ENCODE results near the gene SH3D19.

The SH3D19 gene

GRCh38 chr4:151319490-151319889, 5.9 kb downstream of the SH3D19 start:
- H3K36me3 ChIP-seq (ENCODE audit: insufficient read depth, low read length) = no peaks in the 10 kb centered on the region
- no peaks in the 10 kb centered on the region for H3F3A ChIP-seq (ENCODE audit: low read depth)
- no peaks in the 10 kb centered on the region for H3K4me1 ChIP-seq (ENCODE audit: insufficient read depth, low read length, poor library complexity, severe bottlenecking)
- H3K9me2 ChIP-seq (replicated peaks; ENCODE audit: low read depth, low read length) = no peaks in the 10 kb centered on the region
- H3K4me3 ChIP-seq (ENCODE audit: low read length, poor library complexity, severe bottlenecking) = no peak overlapping the region
- TF ChIP-seq, protein P1, sequence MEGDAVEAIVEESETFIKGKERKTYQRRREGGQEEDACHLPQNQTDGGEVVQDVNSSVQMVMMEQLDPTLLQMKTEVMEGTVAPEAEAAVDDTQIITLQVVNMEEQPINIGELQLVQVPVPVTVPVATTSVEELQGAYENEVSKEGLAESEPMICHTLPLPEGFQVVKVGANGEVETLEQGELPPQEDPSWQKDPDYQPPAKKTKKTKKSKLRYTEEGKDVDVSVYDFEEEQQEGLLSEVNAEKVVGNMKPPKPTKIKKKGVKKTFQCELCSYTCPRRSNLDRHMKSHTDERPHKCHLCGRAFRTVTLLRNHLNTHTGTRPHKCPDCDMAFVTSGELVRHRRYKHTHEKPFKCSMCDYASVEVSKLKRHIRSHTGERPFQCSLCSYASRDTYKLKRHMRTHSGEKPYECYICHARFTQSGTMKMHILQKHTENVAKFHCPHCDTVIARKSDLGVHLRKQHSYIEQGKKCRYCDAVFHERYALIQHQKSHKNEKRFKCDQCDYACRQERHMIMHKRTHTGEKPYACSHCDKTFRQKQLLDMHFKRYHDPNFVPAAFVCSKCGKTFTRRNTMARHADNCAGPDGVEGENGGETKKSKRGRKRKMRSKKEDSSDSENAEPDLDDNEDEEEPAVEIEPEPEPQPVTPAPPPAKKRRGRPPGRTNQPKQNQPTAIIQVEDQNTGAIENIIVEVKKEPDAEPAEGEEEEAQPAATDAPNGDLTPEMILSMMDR (conservative IDR thresholded peaks at IDR 0.05; ENCODE audit: low read length) = no peak
- no peak for TF ChIP-seq EZH2phosphoT487 (IDR thresholded peaks at IDR 0.05; ENCODE audit: borderline replicate concordance)
- no peaks in the 10 kb centered on the region for H3K27me3 ChIP-seq (ENCODE audit: insufficient read depth, low read length, poor library complexity, severe bottlenecking)
- H3K79me2 ChIP-seq (ENCODE audit: insufficient read depth, low read length) = no peaks in the 10 kb centered on the region
- no peaks in the 10 kb centered on the region for H3K9me3 ChIP-seq (ENCODE audit: insufficient read depth, low read depth, low read length)
- no peak overlapping the region for H3K9ac ChIP-seq (ENCODE audit: low read depth, low read length, poor library complexity, severe bottlenecking)
- no peaks in the 10 kb centered on the region for H4K20me1 ChIP-seq (ENCODE audit: insufficient read depth, low read length, poor library complexity, severe bottlenecking)
- H2AFZ ChIP-seq (ENCODE audit: low read length) = no peak overlapping the region
- no peak overlapping the region for H3K4me2 ChIP-seq (ENCODE audit: low read depth, low read length, poor library complexity, severe bottlenecking)

DNA sequence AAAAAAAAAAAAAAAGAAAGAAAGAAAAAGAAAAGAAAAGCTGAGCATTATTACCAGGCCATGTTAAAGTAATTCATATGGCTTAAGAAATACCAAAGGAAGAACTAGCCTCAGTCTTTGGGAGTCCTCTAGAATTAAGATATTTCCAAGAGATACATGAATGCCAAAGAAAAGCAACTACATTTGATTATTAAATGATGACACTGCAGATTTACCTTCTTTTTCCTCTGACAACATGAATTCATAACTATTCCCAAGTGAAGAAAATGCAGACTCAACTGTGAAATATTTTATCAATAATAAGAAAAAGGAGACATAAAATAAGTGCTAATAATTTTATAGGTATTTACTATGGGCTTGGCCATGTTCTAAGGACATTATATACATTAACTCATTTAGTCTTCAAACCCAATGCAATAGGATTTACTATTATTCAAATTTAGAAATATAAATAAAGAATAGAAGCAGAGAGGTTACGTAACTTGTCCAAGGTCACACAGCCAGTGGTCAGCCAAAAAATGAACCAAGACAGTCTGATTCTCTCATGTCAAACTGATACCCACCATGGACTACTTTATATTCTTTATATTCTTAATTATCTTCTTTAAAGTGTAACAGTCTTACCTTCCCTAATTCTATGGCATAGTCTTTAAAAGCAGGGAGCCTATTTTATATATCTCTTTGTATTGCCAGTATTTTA, 6.9 kb downstream of the SH3D19 start:
- Histone ChIP-seq H4K20me1 (ENCODE audit: insufficient read depth, low read length, poor library complexity, severe bottlenecking) (no peaks in the 10 kb centered on the region), H3K4me1 (ENCODE audit: insufficient read depth, low read length, poor library complexity, severe bottlenecking) (peaks cover 4% of the 10 kb centered on the region), H3K79me2 (ENCODE audit: insufficient read depth, low read length) (no peaks in the 10 kb centered on the region), H3K4me3 (ENCODE audit: low read length, poor library complexity, severe bottlenecking) (no peak overlapping the region), H3K4me2 (ENCODE audit: low read depth, low read length, poor library complexity, severe bottlenecking) (no peak overlapping the region), H3K36me3 (ENCODE audit: insufficient read depth, low read length) (no peaks in the 10 kb centered on the region), H3K27me3 (ENCODE audit: insufficient read depth, low read length, poor library complexity, severe bottlenecking) (no peaks in the 10 kb centered on the region), H3K9me3 (ENCODE audit: insufficient read depth, low read depth, low read length) (no peaks in the 10 kb centered on the region), H3F3A (ENCODE audit: low read depth) (no peaks in the 10 kb centered on the region), H3K9ac (ENCODE audit: low read depth, low read length, poor library complexity, severe bottlenecking) (no peak overlapping the region), H3K9me2 (replicated peaks; ENCODE audit: low read depth, low read length) (no peaks in the 10 kb centered on the region), H2AFZ (ENCODE audit: low read length) (no peak overlapping the region)
- TF ChIP-seq EZH2phosphoT487 (IDR thresholded peaks at IDR 0.05; ENCODE audit: borderline replicate concordance) = no peak
- TF ChIP-seq, protein P1 (conservative IDR thresholded peaks at IDR 0.05; ENCODE audit: low read length) = no peak

DNA sequence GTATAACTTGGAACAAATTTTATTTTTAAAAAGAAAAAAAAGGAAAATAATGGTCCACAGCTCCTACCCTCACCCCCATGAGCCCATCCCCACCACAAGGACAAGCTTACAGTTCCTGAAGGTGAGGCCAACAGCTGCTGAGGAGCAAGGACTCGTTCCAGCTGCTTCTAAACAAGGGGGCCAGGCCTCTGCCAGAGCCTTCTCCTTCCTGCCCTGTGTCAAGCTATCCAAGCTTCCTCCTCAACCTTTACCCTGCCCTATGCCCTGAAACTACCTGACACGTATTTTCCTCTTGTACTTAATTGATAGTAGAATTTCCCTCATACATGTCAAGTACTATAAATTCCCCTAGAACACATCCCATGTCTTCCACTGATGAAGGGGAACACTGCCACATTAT, 8.8 kb downstream of the SH3D19 start:
- Histone ChIP-seq H3K4me2 (ENCODE audit: low read depth, low read length, poor library complexity, severe bottlenecking) (no peak overlapping the region), H3K9me3 (ENCODE audit: insufficient read depth, low read depth, low read length) (no peaks in the 10 kb centered on the region), H3K79me2 (ENCODE audit: insufficient read depth, low read length) (no peaks in the 10 kb centered on the region), H2AFZ (ENCODE audit: low read length) (no peak overlapping the region), H3K4me1 (ENCODE audit: insufficient read depth, low read length, poor library complexity, severe bottlenecking) (peaks cover 4% of the 10 kb centered on the region), H3K27me3 (ENCODE audit: insufficient read depth, low read length, poor library complexity, severe bottlenecking) (no peaks in the 10 kb centered on the region), H3F3A (ENCODE audit: low read depth) (no peaks in the 10 kb centered on the region), H3K4me3 (ENCODE audit: low read length, poor library complexity, severe bottlenecking) (no peak overlapping the region), H3K9ac (ENCODE audit: low read depth, low read length, poor library complexity, severe bottlenecking) (no peak overlapping the region), H4K20me1 (ENCODE audit: insufficient read depth, low read length, poor library complexity, severe bottlenecking) (no peaks in the 10 kb centered on the region), H3K36me3 (ENCODE audit: insufficient read depth, low read length) (no peaks in the 10 kb centered on the region), H3K9me2 (replicated peaks; ENCODE audit: low read depth, low read length) (no peaks in the 10 kb centered on the region)
- TF ChIP-seq, protein P1 (conservative IDR thresholded peaks at IDR 0.05; ENCODE audit: low read length) = no peak
- no peak for TF ChIP-seq EZH2phosphoT487 (IDR thresholded peaks at IDR 0.05; ENCODE audit: borderline replicate concordance)

Measured in Loucy (cell line).